OCI-LY1 (cell line): ENCODE measurements around the gene NOS1.

Source experiments
- EZH2 ChIP-seq: fragments of 200-600 bp; sonication (generic), shearing (Covaris generic); IDR thresholded peaks from 2 replicates; pipeline ENCODE4 v1.8.0; 2017; ENCODE audit warnings: borderline replicate concordance, mixed run types, mild to moderate bottlenecking, antibody characterized with exemption, low read length, moderate library complexity, mixed read lengths
- TF ChIP-seq, protein P1 (sequence below): fragments of 200-600 bp; sonication (generic), shearing (Covaris generic); IDR thresholded peaks from 2 replicates; pipeline ENCODE4 v1.5.1; 2017; ENCODE audit warnings: mild to moderate bottlenecking, antibody characterized with exemption, low read length, moderate library complexity, mixed read lengths

DNA sequence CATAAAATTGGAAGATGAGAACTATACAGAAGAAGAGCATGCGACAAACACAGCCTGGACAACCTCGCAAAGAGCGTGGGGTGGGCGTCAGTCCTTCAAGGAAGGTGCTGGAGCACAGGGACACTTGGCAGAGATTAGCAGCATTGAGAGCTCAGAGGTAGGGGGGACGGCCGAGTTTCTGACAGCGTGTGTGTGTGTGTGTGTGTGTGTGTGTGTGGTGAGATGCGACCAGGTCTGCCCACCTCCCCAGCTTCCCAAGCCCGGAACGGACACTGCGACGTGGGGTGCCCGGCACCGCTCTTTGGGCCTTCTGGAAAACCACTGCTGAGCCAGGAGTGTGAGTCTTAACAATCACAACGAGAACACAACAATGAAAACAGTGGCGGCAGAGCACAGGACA, 153.2 kb downstream of the NOS1 start:
- TF ChIP-seq, protein P1, sequence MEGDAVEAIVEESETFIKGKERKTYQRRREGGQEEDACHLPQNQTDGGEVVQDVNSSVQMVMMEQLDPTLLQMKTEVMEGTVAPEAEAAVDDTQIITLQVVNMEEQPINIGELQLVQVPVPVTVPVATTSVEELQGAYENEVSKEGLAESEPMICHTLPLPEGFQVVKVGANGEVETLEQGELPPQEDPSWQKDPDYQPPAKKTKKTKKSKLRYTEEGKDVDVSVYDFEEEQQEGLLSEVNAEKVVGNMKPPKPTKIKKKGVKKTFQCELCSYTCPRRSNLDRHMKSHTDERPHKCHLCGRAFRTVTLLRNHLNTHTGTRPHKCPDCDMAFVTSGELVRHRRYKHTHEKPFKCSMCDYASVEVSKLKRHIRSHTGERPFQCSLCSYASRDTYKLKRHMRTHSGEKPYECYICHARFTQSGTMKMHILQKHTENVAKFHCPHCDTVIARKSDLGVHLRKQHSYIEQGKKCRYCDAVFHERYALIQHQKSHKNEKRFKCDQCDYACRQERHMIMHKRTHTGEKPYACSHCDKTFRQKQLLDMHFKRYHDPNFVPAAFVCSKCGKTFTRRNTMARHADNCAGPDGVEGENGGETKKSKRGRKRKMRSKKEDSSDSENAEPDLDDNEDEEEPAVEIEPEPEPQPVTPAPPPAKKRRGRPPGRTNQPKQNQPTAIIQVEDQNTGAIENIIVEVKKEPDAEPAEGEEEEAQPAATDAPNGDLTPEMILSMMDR, result no peak
- no peak for TF ChIP-seq EZH2
